Mucosa of rectum (tissue), 2 donors: ENCODE results near the gene PIGV.

ENCODE experiments used
- H3K27ac ChIP-seq, 2 donors: one replicate each; pipeline ENCODE4 v1.7.0; 2013; ENCODE audit warnings: inconsistent platforms in 2 of 2, low read depth in 2 of 2, low read length in 2 of 2
- H3K27me3 ChIP-seq, 2 donors: one replicate each; pipeline ENCODE4 v1.7.0; 2013; ENCODE audit warnings: low read length in 2 of 2; ENCODE audit not compliant: control insufficient read depth in 2 of 2, insufficient read depth in 2 of 2
- H3K36me3 ChIP-seq, 2 donors: one replicate each; pipeline ENCODE4 v1.7.0; 2013; ENCODE audit warnings: low read length in 2 of 2; ENCODE audit not compliant: control insufficient read depth in 2 of 2, insufficient read depth in 2 of 2
- H3K4me1 ChIP-seq, 2 donors: one replicate each; pipeline ENCODE4 v1.7.0; 2013; ENCODE audit warnings: low read length in 2 of 2, mild to moderate bottlenecking in 1 of 2; ENCODE audit not compliant: control insufficient read depth in 2 of 2, insufficient read depth in 2 of 2
- H3K4me3 ChIP-seq, 2 donors: one replicate each; pipeline ENCODE4 v1.7.0; 2013; ENCODE audit warnings: low read length in 2 of 2
- H3K9ac ChIP-seq, 2 donors: one replicate each; pipeline ENCODE4 v1.7.0; 2013; ENCODE audit warnings: low read length in 2 of 2, low read depth in 1 of 2, mild to moderate bottlenecking in 1 of 2
- H3K9me3 ChIP-seq, 2 donors: one replicate each; pipeline ENCODE4 v1.7.0; 2013; ENCODE audit warnings: low read length in 2 of 2; ENCODE audit not compliant: control insufficient read depth in 2 of 2
- donor health status: healthy.
- donor health status: Normal muscosa, but diverticular disease.

The PIGV gene

DNA sequence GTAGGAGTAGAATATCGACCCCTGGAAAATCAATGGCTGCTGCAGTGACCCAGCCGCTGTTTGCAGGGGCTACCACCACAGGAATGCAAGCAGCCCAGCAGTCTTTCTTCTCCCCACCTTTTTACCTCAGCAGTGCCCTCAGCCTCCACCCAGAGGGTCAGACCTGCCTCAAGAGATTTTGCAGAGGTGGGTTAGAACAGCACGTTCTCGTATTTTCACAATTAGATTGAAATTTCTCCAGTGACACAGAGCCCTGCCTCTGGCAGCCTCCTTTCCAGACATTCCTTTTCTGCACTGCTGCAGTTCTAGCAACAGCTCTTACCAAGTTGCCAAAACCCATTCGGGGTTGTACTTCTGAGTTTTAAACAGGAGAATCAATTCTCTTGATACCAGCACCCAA lies 38.3 kb upstream of the PIGV start:
- H3K4me1 ChIP-seq: peaks cover 4 to 9% of the 10 kb centered on the region in 2 donors
- no peaks in the 10 kb centered on the region for H3K27me3 ChIP-seq
- no peak overlapping the region for H3K9ac ChIP-seq
- H3K9me3 ChIP-seq: no peaks in the 10 kb centered on the region
- no peak overlapping the region for H3K27ac ChIP-seq
- H3K4me3 ChIP-seq: no peak overlapping the region
- H3K36me3 ChIP-seq: peaks cover 31 to 36% of the 10 kb centered on the region in 2 donors

DNA sequence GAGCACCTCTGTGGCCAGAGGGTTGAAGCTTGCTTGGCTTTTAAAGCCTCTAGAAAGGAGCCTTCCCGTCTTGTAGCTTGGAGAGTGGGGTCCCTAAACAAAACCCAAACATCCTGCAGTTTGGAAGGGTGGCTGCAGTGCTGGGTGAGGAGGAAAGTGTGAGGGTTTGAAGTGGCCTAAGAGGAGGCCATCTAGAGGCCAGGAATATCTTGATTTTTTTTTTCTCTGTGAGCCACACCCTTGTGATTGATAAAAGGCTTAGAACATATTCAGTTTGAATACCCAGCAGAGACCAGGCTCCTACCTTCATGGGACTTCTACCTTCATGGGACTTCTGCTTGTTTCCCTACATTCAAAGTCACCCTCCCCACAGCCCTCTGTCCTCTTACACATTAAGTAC lies 37.3 kb upstream of the PIGV start:
- Histone ChIP-seq H3K4me3 (no peak overlapping the region), H3K27ac (no peak overlapping the region), H3K36me3 (peaks cover 26 to 32% of the 10 kb centered on the region in 2 donors), H3K4me1 (peaks cover 3 to 4% of the 10 kb centered on the region in 2 donors), H3K9me3 (no peaks in the 10 kb centered on the region), H3K9ac (no peak overlapping the region), H3K27me3 (no peaks in the 10 kb centered on the region)

DNA sequence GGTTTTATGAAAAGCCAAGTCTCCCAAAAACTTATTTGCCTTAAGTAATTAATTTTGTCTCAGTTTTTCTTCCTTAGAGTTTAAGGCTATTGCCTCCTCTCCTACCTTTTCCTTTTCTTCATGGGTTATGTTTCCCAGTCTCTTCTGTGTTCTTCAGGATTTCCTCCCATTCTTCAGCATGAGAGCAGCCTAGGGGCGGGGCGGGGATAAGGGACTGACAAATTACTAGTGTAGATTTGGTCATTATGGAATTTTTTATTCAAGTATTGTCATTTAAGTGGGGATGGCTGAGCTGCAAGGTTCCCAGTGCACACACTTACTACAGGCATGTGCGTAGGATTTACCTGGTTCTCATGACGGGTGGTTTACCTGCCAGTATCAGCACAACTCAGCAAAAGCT lies 35.2 kb upstream of the PIGV start:
- Histone ChIP-seq H3K4me3 (no peak overlapping the region), H3K4me1 (peaks cover 3 to 4% of the 10 kb centered on the region in 2 donors), H3K27ac (no peak overlapping the region), H3K9ac (no peak overlapping the region), H3K27me3 (no peaks in the 10 kb centered on the region), H3K36me3 (peaks cover 18 to 22% of the 10 kb centered on the region in 2 donors), H3K9me3 (no peaks in the 10 kb centered on the region)

DNA sequence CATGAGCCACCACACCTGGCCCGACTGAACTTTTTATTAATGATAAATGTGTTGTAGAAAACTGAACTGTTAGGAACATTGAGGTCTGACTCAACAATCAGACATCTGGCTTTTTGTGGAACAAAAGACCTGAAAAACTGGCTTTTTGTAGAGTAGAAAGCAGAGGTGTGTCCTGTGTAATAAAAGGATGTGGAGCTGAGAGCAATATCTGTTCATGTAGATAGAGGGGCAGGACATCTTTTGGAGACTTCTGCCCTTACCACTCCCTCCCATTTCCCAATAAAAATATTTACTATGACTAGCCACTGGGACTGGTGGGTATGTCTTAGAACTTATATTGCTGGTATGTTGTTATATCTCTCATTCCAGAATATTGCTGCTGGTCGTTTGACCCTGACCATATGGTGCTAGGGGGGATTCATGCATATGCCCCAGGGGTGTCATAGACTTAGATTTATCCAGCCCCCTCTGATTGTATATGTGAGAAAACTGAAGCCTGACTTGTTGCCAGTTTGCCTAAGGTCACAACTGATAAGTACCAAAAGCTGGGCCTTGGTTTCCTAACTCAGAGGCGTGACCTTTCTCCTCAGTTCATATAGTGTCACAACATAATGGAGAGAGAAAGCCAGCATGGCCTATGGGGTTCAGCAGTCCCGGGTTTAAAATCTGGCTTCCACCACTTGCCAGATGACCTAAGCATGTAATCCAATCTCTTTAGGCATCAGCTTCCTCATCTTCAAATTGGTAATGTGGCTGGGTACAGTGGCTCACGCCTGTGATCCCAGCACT lies 33.5 kb upstream of the PIGV start:
- peaks cover 28 to 32% of the 10 kb centered on the region in 2 donors for H3K36me3 ChIP-seq
- H3K4me1 ChIP-seq: peaks cover 0 to 4% of the 10 kb centered on the region in 2 donors

DNA sequence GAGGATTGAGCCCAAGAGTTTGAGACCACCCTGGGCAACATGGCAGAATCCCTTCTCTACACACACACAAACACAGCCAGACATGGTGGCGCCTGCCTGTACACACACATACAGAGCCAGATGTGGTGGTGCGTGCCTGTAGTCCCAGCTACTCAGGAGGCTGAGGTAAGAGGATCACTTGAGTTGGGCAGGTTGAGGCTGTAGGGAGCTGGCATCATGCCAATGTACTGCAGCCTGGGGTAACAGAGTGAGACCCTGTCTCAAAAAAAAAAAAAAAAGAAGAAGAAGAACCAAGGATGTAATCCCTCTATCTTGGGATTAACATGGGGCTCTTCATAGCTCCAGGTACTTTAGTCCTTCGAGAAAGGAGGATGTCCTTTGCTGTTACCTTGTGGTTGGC lies 29.4 kb upstream of the PIGV start:
- no peak overlapping the region for H3K4me3 ChIP-seq
- H3K4me1 ChIP-seq: peaks cover 0 to 2% of the 10 kb centered on the region in 2 donors
- H3K9ac ChIP-seq: no peak overlapping the region
- no peak overlapping the region for H3K27ac ChIP-seq
- no peaks in the 10 kb centered on the region for H3K9me3 ChIP-seq
- H3K36me3 ChIP-seq: peaks cover 37 to 42% of the 10 kb centered on the region in 2 donors
- no peaks in the 10 kb centered on the region for H3K27me3 ChIP-seq

More for the DNA sequence above, 33.5 kb upstream of the PIGV start:
- no peaks in the 10 kb centered on the region for H3K9me3 ChIP-seq
- H3K9ac ChIP-seq: no peak overlapping the region
- H3K4me3 ChIP-seq: no peak overlapping the region
- H3K27me3 ChIP-seq: no peaks in the 10 kb centered on the region
- H3K27ac ChIP-seq: no peak overlapping the region

DNA sequence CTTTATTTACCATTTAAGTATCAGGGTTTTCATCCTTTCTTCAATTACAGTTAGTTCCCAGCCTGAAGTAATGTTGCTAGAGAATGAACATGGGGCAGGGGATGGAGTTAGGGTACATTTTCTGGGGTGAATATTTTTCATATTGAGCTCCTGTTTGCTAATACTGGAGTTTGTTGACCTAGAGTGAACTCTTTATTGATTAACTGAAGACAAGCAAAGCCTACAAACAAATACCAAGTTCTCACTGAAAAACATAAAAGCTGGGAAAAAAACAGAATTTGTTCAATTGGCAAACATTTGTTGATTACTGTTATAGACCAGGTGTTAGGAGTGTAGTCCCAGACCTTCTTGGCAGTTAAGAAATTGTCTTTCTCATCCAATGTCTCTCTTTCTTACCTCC lies 28.2 kb upstream of the PIGV start:
- H3K4me3 ChIP-seq: no peak overlapping the region
- no peak overlapping the region for H3K9ac ChIP-seq
- no peaks in the 10 kb centered on the region for H3K27me3 ChIP-seq
- H3K27ac ChIP-seq: no peak overlapping the region
- H3K9me3 ChIP-seq: no peaks in the 10 kb centered on the region
- peaks cover 41 to 42% of the 10 kb centered on the region in 2 donors for H3K36me3 ChIP-seq
- H3K4me1 ChIP-seq: no peaks in the 10 kb centered on the region

DNA sequence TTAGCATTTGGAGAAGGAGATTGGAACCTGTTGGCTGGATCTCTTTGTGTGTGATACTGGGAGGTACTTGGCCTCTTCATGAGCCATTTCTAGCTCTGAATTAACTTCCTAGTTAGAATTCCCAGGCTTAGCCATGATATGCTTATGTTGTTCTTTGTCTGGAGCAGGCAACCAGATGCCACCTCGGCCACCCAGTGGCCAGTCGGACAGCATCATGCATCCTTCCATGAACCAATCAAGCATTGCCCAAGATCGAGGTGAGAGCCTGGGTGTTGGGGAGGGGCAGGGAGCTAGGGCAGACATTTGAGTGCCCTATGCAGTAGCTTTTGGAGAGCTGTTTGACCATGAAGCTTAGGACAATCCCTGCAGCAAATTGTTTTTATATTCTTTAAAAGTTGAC lies 26.5 kb upstream of the PIGV start:
- Histone ChIP-seq H3K9me3 (no peaks in the 10 kb centered on the region), H3K4me3 (no peak overlapping the region), H3K9ac (no peak overlapping the region), H3K36me3 (peaks cover 45 to 52% of the 10 kb centered on the region in 2 donors), H3K27me3 (no peaks in the 10 kb centered on the region), H3K27ac (no peak overlapping the region), H3K4me1 (no peaks in the 10 kb centered on the region)

DNA sequence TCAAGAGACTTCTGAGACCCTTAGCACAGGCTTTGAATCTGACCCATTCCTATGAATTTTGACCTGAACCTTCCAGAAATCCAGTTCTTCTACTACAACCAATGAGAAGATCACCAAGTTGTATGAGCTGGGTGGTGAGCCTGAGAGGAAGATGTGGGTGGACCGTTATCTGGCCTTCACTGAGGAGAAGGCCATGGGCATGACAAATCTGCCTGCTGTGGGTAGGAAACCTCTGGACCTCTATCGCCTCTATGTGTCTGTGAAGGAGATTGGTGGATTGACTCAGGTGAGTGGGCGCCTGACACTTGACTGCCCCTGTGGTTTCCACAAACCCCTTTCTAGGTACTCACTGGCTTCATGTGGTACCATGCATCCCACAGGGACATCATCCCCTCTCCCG lies 20.0 kb upstream of the PIGV start:
- Histone ChIP-seq H3K9me3 (no peaks in the 10 kb centered on the region), H3K9ac (no peak overlapping the region), H3K4me1 (peaks cover 0 to 5% of the 10 kb centered on the region in 2 donors), H3K27me3 (no peaks in the 10 kb centered on the region), H3K4me3 (no peak overlapping the region), H3K27ac (no peak overlapping the region), H3K36me3 (peaks cover 68 to 80% of the 10 kb centered on the region in 2 donors)

DNA sequence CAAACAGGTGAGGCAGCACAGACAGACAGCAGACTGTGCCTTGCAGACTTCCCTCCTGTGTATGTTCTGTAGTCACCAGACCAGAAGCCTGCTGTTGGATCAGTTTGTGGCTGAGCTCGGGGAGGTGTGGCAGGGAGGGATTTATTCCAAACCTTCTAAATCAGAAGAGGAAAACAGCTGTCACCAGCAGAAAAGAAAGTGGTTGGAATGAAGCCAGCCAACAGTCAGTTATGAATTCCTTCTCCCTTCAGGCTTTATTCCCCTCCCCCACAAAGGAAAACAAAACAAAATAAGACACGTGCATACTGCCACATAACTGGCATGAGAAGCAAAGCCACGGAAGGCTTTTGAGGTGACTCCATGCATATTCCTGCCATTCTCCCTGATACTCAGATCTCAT lies 19.0 kb upstream of the PIGV start:
- peaks cover 0 to 5% of the 10 kb centered on the region in 2 donors for H3K4me1 ChIP-seq
- no peak overlapping the region for H3K9ac ChIP-seq
- no peaks in the 10 kb centered on the region for H3K9me3 ChIP-seq
- no peaks in the 10 kb centered on the region for H3K27me3 ChIP-seq
- H3K36me3 ChIP-seq: peaks cover 73 to 84% of the 10 kb centered on the region in 2 donors
- H3K27ac ChIP-seq: no peak overlapping the region
- no peak overlapping the region for H3K4me3 ChIP-seq

DNA sequence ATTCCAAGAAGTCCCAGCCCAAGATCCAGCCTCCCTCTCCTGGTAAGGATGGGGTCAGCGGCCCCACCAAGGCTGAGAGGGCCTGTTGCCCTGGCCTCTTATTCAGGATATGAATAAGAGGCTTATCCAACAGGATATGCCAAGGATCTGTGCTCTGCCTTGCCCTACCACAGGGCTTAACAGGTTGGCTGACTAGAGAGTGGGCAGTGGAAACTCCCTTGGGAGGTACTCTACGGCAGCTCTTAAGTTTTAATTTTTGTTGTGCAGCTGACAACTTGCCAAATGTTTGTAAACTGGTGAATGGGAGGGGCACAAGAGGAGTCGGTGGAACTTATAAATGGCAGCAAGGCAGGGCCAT lies 16.5 kb upstream of the PIGV start:
- H3K9me3 ChIP-seq: no peaks in the 10 kb centered on the region
- no peak overlapping the region for H3K27ac ChIP-seq
- peaks cover 84 to 93% of the 10 kb centered on the region in 2 donors for H3K36me3 ChIP-seq
- no peak overlapping the region for H3K9ac ChIP-seq
- no peak overlapping the region for H3K4me3 ChIP-seq
- peaks cover 0 to 5% of the 10 kb centered on the region in 2 donors for H3K4me1 ChIP-seq
- H3K27me3 ChIP-seq: no peaks in the 10 kb centered on the region
